WERI-Rb-1 (cell line): ENCODE measurements around the gene BTBD1.

Experiments
- DNase-seq: peaks from one replicate; pipeline ENCODE4 v3.0.0-alpha.2; 2020
- H3K27ac ChIP-seq: fragments of 250-450 bp; sonication (Bioruptor Pico); 2 replicates; pipeline ENCODE4 v1.5.1; 2020; ENCODE audit warnings: mild to moderate bottlenecking, moderate library complexity
- H3K27me3 ChIP-seq: fragments of 250-450 bp; sonication (Bioruptor Pico); 2 replicates; pipeline ENCODE4 v1.5.1; 2021; ENCODE audit warnings: mild to moderate bottlenecking, low read depth, moderate library complexity; ENCODE audit not compliant: insufficient read depth, severe bottlenecking
- H3K36me3 ChIP-seq: fragments of 250-450 bp; sonication (Bioruptor Pico); 2 replicates; pipeline ENCODE4 v1.5.1; 2020; ENCODE audit warnings: mild to moderate bottlenecking, moderate library complexity
- H3K4me3 ChIP-seq: 2 replicates; pipeline ENCODE4 v1.5.1; 2011; ENCODE audit warnings: low read depth, mild to moderate bottlenecking, control low read depth, low read length
- H3K9me3 ChIP-seq: fragments of 250-450 bp; sonication (Bioruptor Pico); 2 replicates; pipeline ENCODE4 v1.5.1; 2021; ENCODE audit warnings: mild to moderate bottlenecking, moderate library complexity; ENCODE audit not compliant: severe bottlenecking
- CTCF ChIP-seq: IDR thresholded peaks from 2 replicates; pipeline ENCODE4 v1.5.1; 2011; ENCODE audit warnings: low read depth, mild to moderate bottlenecking, control low read depth, inconsistent platforms, low read length

The BTBD1 gene

GRCh38 chr15:82977076-82977475, 90.0 kb downstream of the BTBD1 start:
- Histone ChIP-seq H3K4me3 (no peak overlapping the region), H3K36me3 (no peaks in the 10 kb centered on the region; the same call in 1 of the 2 replicates), H3K9me3 (no peaks in the 10 kb centered on the region), H3K27ac (no peak overlapping the region), H3K27me3 (no peaks in the 10 kb centered on the region)
- TF ChIP-seq CTCF = no peak
- no peak for DNase-seq

- no peak for TF ChIP-seq CTCF
- Histone ChIP-seq H3K36me3 (no peaks in the 10 kb centered on the region; the same call in 1 of the 2 replicates), H3K4me3 (no peak overlapping the region)
Measured at GRCh38 chr15:82972990-82973389, 94.1 kb downstream of the BTBD1 start.

GRCh38 chr15:82971218-82971984, 95.7 kb downstream of the BTBD1 start:
- DNase-seq = no peak
- no peak for TF ChIP-seq CTCF
- no peak overlapping the region for H3K4me3 ChIP-seq
- no peaks in the 10 kb centered on the region for H3K27me3 ChIP-seq
- H3K36me3 ChIP-seq = no peaks in the 10 kb centered on the region; the same call in 1 of the 2 replicates
- no peaks in the 10 kb centered on the region for H3K9me3 ChIP-seq
- H3K27ac ChIP-seq = no peak overlapping the region

More at GRCh38 chr15:82972990-82973389, 94.1 kb downstream of the BTBD1 start:
- DNase-seq = no peak
- no peaks in the 10 kb centered on the region for H3K27me3 ChIP-seq
- H3K27ac ChIP-seq = no peak overlapping the region
- no peaks in the 10 kb centered on the region for H3K9me3 ChIP-seq

- H3K27me3 ChIP-seq = no peaks in the 10 kb centered on the region
- no peak overlapping the region for H3K27ac ChIP-seq
- TF ChIP-seq CTCF = no peak
- no peak for DNase-seq
- no peak overlapping the region for H3K4me3 ChIP-seq
- no peaks in the 10 kb centered on the region for H3K9me3 ChIP-seq
- H3K36me3 ChIP-seq = no peaks in the 10 kb centered on the region; the same call in 1 of the 2 replicates
Measured at GRCh38 chr15:82970696-82971095, 96.4 kb downstream of the BTBD1 start.

GRCh38 chr15:82970078-82970686, 96.9 kb downstream of the BTBD1 start:
- Histone ChIP-seq H3K27me3 (no peaks in the 10 kb centered on the region), H3K9me3 (no peaks in the 10 kb centered on the region), H3K36me3 (no peaks in the 10 kb centered on the region), H3K27ac (no peak overlapping the region), H3K4me3 (no peak overlapping the region)
- DNase-seq = no peak
- no peak for TF ChIP-seq CTCF

- no peak for TF ChIP-seq CTCF
- no peaks in the 10 kb centered on the region for H3K9me3 ChIP-seq
- no peak for DNase-seq
Measured at GRCh38 chr15:82969353-82969752, 97.7 kb downstream of the BTBD1 start.

More at GRCh38 chr15:82969353-82969752, 97.7 kb downstream of the BTBD1 start:
- Histone ChIP-seq H3K27ac (no peak overlapping the region), H3K36me3 (no peaks in the 10 kb centered on the region), H3K27me3 (no peaks in the 10 kb centered on the region), H3K4me3 (no peak overlapping the region)
